SK-N-SH treated with all-trans-retinoic acid at 6 μM for 48 hours (cell line): Measurements from ENCODE around the gene LMNA.
A peak's percentile ranks its signal among the peaks of the same experiment; 100 is the strongest.

ENCODE experiments used
- ATAC-seq: fragments of 200-7000 bp; cut with Tn5 transposase; 3 replicates; pipeline ENCODE4 v1.9.1; 2020; ENCODE audit warnings: mild to moderate bottlenecking, moderate library complexity
- ARNTL ChIP-seq: fragments of 450-650 bp; formaldehyde crosslinking; IDR thresholded peaks from 2 replicates; pipeline ENCODE4 v1.5.0; 2020; ENCODE audit warnings: low read depth, mild to moderate bottlenecking, moderate library complexity, borderline replicate concordance
- BACH2 ChIP-seq: fragments of 250-450 bp; sonication (Bioruptor Pico); IDR thresholded peaks from 2 replicates; pipeline ENCODE4 v1.9.0; 2021; ENCODE audit warnings: mild to moderate bottlenecking, borderline replicate concordance
- CSDC2 ChIP-seq: fragments of 250-450 bp; sonication (Bioruptor Pico); IDR thresholded peaks from 2 replicates; pipeline ENCODE4 v1.5.0; 2020; ENCODE audit warnings: mild to moderate bottlenecking, moderate library complexity
- ESRRG ChIP-seq: fragments of 250-450 bp; sonication (Bioruptor Pico); IDR thresholded peaks from 2 replicates; pipeline ENCODE4 v1.6.1; 2021; ENCODE audit warnings: mild to moderate bottlenecking
- GLIS3 ChIP-seq: fragments of 250-450 bp; sonication (Bioruptor Pico); IDR thresholded peaks from 2 replicates; pipeline ENCODE4 v1.5.0; 2020; ENCODE audit warnings: mild to moderate bottlenecking, moderate library complexity
- ISL1 ChIP-seq: fragments of 250-450 bp; sonication (Bioruptor Pico); IDR thresholded peaks from 2 replicates; pipeline ENCODE4 v2.1.2; 2022; ENCODE audit warnings: mild to moderate bottlenecking, moderate library complexity
- OSR1 ChIP-seq: fragments of 250-450 bp; sonication (Bioruptor Pico); IDR thresholded peaks from 2 replicates; pipeline ENCODE4 v1.8.0; 2022; ENCODE audit warnings: moderate library complexity, mild to moderate bottlenecking, inconsistent platforms
- PPARA ChIP-seq: fragments of 250-450 bp; sonication (Bioruptor Pico); IDR thresholded peaks from 2 replicates; pipeline ENCODE4 v1.5.0; 2020; ENCODE audit warnings: mild to moderate bottlenecking, borderline replicate concordance
- RARB ChIP-seq: fragments of 250-450 bp; sonication (Bioruptor Pico); IDR thresholded peaks from 2 replicates; pipeline ENCODE4 v1.8.0; 2021; ENCODE audit warnings: mild to moderate bottlenecking, moderate library complexity
- SNAI2 ChIP-seq: fragments of 250-450 bp; sonication (Bioruptor Pico); IDR thresholded peaks from 2 replicates; pipeline ENCODE4 v1.5.0; 2020; ENCODE audit warnings: mild to moderate bottlenecking, moderate library complexity
- TCF4 ChIP-seq: fragments of 250-450 bp; sonication (Bioruptor Pico); IDR thresholded peaks from 2 replicates; pipeline ENCODE4 v1.8.0; 2021; ENCODE audit warnings: mild to moderate bottlenecking, moderate library complexity, borderline replicate concordance
- TOX ChIP-seq: fragments of 250-450 bp; sonication (Bioruptor Pico); IDR thresholded peaks from 2 replicates; pipeline ENCODE4 v1.8.0; 2021; ENCODE audit warnings: mild to moderate bottlenecking, moderate library complexity, borderline replicate concordance
- ZC3H10 ChIP-seq: fragments of 250-450 bp; sonication (Bioruptor Pico); IDR thresholded peaks from 2 replicates; pipeline ENCODE4 v1.5.1; 2021; ENCODE audit warnings: mild to moderate bottlenecking, moderate library complexity
- ZFP3 ChIP-seq: fragments of 250-450 bp; sonication (Bioruptor Pico); IDR thresholded peaks from 2 replicates; pipeline ENCODE4 v1.5.0; 2020; ENCODE audit warnings: mild to moderate bottlenecking, moderate library complexity
- ZFP30 ChIP-seq: fragments of 450-650 bp; formaldehyde crosslinking; IDR thresholded peaks from 2 replicates; pipeline ENCODE4 v1.5.0; 2022; ENCODE audit warnings: mild to moderate bottlenecking, moderate library complexity
- ZNF565 ChIP-seq: fragments of 450-650 bp; formaldehyde crosslinking; conservative IDR thresholded peaks from 2 replicates; pipeline ENCODE4 v1.5.0; 2020; ENCODE audit warnings: low read depth, mild to moderate bottlenecking, moderate library complexity
- ZNF70 ChIP-seq: fragments of 450-650 bp; formaldehyde crosslinking; IDR thresholded peaks from 2 replicates; pipeline ENCODE4 v1.5.0; 2020; ENCODE audit warnings: mild to moderate bottlenecking, moderate library complexity
- ZNF8 ChIP-seq: fragments of 450-650 bp; formaldehyde crosslinking; IDR thresholded peaks from 2 replicates; pipeline ENCODE4 v1.5.0; 2020; ENCODE audit warnings: mild to moderate bottlenecking, moderate library complexity
- TF ChIP-seq, protein P1 (sequence below): fragments of 250-450 bp; sonication (Bioruptor Pico); IDR thresholded peaks from 2 replicates; pipeline ENCODE4 v1.5.1; 2021; ENCODE audit warnings: mild to moderate bottlenecking, moderate library complexity
- TF ChIP-seq, protein P2 (sequence below): fragments of 250-450 bp; sonication (Bioruptor Pico); IDR thresholded peaks from 2 replicates; pipeline ENCODE4 v1.8.0; 2020; ENCODE audit warnings: mild to moderate bottlenecking, moderate library complexity, borderline replicate concordance
- TF ChIP-seq, protein P3 (sequence below): fragments of 250-450 bp; sonication (Bioruptor Pico); IDR thresholded peaks from 2 replicates; pipeline ENCODE4 v1.8.0; 2021; ENCODE audit warnings: low read depth, mild to moderate bottlenecking, moderate library complexity, borderline replicate concordance
- TF ChIP-seq, protein P4 (sequence below): fragments of 250-450 bp; sonication (Bioruptor Pico); IDR thresholded peaks from 2 replicates; pipeline ENCODE4 v1.5.1; 2020; ENCODE audit warnings: low read depth, mild to moderate bottlenecking, moderate library complexity

Gene LMNA

DNA sequence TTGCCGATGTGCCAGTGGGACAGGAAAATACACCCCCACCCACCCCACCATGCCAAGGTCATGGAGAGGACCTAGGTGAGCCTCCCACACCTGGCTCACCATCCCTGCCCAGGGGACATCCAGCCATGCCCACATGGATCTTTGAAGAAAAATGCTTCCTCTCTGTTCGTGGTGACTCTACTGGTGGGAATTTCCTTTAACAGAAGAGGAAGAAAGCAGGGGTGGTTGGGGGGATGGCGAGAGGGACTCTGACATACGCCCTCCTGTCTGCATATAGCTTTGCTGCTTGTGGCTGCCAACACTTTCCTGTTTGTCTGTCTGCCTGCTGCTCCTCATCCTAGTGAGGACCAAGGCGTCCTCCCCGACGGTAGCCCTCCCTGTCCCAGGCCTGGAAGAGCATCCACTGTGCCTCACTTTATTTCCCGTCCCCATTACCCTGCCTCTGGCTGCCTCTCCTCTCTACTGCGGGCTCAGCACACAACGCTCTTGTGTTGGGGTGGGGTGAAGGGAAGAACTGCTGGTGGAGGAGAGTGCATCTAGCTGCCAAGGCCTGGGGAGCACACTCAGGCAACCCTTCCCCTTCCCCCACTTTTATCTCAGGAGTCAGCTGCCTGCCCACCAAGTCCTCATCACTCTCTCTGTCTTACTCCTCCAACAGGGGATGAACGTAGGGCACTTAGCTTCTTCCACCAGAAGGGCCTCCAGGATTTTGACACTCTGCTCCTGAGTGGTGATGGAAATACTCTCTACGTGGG is 41.4 kb downstream of the LMNA start:
- TF ChIP-seq SNAI2 (CRISPR knock-in tag) = no peak
- no peak for TF ChIP-seq ZFP3 (CRISPR knock-in tag)
- no peak for TF ChIP-seq ZNF70 (CRISPR knock-in tag)
- no peak for TF ChIP-seq ZFP30
- TF ChIP-seq TOX (CRISPR knock-in tag) = no peak
- no peak for TF ChIP-seq ZC3H10 (CRISPR knock-in tag)
- TF ChIP-seq, protein P1, sequence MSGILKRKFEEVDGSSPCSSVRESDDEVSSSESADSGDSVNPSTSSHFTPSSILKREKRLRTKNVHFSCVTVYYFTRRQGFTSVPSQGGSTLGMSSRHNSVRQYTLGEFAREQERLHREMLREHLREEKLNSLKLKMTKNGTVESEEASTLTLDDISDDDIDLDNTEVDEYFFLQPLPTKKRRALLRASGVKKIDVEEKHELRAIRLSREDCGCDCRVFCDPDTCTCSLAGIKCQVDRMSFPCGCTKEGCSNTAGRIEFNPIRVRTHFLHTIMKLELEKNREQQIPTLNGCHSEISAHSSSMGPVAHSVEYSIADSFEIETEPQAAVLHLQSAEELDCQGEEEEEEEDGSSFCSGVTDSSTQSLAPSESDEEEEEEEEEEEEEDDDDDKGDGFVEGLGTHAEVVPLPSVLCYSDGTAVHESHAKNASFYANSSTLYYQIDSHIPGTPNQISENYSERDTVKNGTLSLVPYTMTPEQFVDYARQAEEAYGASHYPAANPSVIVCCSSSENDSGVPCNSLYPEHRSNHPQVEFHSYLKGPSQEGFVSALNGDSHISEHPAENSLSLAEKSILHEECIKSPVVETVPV = no peak
- TF ChIP-seq ARNTL (CRISPR knock-in tag) = no peak
- no peak for TF ChIP-seq CSDC2 (CRISPR knock-in tag)
- TF ChIP-seq ESRRG (CRISPR knock-in tag) = no peak
- TF ChIP-seq GLIS3 (CRISPR knock-in tag) = no peak
- no peak for TF ChIP-seq PPARA
- TF ChIP-seq BACH2 (CRISPR knock-in tag) = no peak
- no peak for TF ChIP-seq ZNF565 (CRISPR knock-in tag)
- ATAC-seq = no peak

DNA sequence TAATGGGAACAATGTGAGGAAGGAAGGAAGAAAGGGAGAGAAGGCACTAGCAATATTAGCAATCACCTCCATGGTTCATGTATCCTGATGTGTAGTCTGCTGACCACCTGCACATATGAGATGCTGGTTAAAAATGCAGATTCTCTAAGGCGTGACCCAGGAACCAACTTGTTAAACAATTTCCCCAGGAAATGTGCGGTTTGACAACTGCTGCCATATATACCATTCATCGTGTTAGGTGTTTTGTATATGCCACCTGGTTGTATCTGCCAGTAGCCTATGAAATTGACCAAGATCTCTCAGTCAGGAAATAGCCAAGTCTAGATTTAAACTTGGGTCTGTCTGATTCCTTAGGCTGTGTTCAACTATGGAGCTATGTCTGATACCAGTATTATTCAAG is 43.0 kb downstream of the LMNA start:
- no peak for ATAC-seq
- TF ChIP-seq ZNF70 (CRISPR knock-in tag) = no peak
- TF ChIP-seq, protein P2, sequence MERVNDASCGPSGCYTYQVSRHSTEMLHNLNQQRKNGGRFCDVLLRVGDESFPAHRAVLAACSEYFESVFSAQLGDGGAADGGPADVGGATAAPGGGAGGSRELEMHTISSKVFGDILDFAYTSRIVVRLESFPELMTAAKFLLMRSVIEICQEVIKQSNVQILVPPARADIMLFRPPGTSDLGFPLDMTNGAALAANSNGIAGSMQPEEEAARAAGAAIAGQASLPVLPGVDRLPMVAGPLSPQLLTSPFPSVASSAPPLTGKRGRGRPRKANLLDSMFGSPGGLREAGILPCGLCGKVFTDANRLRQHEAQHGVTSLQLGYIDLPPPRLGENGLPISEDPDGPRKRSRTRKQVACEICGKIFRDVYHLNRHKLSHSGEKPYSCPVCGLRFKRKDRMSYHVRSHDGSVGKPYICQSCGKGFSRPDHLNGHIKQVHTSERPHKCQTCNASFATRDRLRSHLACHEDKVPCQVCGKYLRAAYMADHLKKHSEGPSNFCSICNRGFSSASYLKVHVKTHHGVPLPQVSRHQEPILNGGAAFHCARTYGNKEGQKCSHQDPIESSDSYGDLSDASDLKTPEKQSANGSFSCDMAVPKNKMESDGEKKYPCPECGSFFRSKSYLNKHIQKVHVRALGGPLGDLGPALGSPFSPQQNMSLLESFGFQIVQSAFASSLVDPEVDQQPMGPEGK = no peak
- no peak for TF ChIP-seq SNAI2 (CRISPR knock-in tag)
- TF ChIP-seq OSR1 (CRISPR knock-in tag) = no peak
- TF ChIP-seq, protein P3, sequence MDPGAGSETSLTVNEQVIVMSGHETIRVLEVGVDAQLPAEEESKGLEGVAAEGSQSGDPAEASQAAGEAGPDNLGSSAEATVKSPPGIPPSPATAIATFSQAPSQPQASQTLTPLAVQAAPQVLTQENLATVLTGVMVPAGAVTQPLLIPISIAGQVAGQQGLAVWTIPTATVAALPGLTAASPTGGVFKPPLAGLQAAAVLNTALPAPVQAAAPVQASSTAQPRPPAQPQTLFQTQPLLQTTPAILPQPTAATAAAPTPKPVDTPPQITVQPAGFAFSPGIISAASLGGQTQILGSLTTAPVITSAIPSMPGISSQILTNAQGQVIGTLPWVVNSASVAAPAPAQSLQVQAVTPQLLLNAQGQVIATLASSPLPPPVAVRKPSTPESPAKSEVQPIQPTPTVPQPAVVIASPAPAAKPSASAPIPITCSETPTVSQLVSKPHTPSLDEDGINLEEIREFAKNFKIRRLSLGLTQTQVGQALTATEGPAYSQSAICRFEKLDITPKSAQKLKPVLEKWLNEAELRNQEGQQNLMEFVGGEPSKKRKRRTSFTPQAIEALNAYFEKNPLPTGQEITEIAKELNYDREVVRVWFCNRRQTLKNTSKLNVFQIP (CRISPR knock-in tag) = no peak
- TF ChIP-seq ZNF8 (CRISPR knock-in tag) = no peak
- no peak for TF ChIP-seq ZFP30
- no peak for TF ChIP-seq TCF4 (CRISPR knock-in tag)
- no peak for TF ChIP-seq RARB (CRISPR knock-in tag)
- no peak for TF ChIP-seq BACH2 (CRISPR knock-in tag)

DNA sequence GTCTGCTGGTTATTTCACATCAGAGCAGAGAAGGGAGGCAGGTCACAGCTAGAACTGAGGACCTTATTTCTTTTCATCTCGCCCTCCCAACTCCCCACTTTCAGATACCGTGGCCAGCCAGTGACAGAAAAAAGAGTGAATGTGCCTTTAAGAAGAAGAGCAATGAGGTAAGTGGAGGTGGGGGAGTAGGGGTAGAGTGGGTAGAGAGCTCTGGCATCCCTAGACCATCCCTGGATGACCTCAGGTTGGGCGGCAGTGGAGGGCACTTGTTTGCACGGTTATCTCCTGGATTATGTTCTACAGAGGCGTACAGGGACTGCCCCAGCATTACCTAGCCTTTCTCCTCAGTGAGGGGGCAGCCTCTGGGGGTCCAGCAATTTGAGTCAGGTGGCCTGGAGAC is 43.5 kb downstream of the LMNA start:
- ATAC-seq = no peak
- TF ChIP-seq GLIS3 (CRISPR knock-in tag) (no peak), ZFP30 (no peak), ISL1 (CRISPR knock-in tag) (no peak), OSR1 (CRISPR knock-in tag) (no peak), ZNF8 (CRISPR knock-in tag) (no peak), ZNF565 (CRISPR knock-in tag) (no peak), ARNTL (CRISPR knock-in tag) (no peak), BACH2 (CRISPR knock-in tag) (no peak)
- TF ChIP-seq, all 23 proteins: peak for 0

DNA sequence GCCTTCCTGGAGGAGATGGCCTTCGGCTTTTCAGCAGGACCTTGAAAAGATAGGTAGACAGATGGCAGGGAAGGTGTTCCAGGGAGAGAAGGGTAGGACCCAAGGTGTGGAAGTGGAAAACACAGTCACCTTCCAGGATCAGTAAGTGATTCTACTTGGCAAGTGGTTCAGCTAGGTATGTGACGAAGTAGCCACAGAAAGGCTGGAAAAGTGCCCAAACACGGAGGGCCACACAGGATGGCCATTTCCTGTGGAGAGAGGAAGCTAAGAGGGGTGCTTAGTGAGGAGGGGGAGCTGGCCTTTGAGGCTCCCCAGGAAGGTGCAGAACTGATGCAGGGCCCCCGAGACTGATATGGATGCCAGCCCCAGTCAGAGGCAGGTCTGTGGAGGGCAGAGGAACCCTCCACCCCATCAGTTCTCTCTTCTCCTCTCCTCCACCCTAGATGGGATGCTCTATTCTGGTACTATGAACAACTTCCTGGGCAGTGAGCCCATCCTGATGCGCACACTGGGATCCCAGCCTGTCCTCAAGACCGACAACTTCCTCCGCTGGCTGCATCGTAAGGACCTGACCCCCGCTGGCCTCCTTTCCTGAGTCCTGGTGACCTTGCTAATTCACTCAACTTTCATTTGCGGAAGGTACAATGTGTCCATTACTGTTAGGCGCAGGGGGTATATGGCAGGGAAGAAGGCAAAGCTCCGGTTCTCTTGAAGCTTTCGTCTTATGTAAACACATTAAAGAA is 45.7 kb downstream of the LMNA start:
- ATAC-seq = peak; percentile 6
- TF ChIP-seq, protein P2 = no peak
- no peak for TF ChIP-seq ZNF565 (CRISPR knock-in tag)
- no peak for TF ChIP-seq PPARA
- TF ChIP-seq TCF4 (CRISPR knock-in tag) = no peak
- TF ChIP-seq, protein P3 (CRISPR knock-in tag) = no peak
- no peak for TF ChIP-seq BACH2 (CRISPR knock-in tag)
- no peak for TF ChIP-seq ARNTL (CRISPR knock-in tag)
- TF ChIP-seq, protein P4, sequence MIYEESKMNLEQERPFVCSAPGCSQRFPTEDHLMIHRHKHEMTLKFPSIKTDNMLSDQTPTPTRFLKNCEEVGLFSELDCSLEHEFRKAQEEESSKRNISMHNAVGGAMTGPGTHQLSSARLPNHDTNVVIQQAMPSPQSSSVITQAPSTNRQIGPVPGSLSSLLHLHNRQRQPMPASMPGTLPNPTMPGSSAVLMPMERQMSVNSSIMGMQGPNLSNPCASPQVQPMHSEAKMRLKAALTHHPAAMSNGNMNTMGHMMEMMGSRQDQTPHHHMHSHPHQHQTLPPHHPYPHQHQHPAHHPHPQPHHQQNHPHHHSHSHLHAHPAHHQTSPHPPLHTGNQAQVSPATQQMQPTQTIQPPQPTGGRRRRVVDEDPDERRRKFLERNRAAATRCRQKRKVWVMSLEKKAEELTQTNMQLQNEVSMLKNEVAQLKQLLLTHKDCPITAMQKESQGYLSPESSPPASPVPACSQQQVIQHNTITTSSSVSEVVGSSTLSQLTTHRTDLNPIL (CRISPR knock-in tag) = no peak
- no peak for TF ChIP-seq ZFP3 (CRISPR knock-in tag)
- no peak for TF ChIP-seq ZFP30
- TF ChIP-seq, all 23 proteins: peak for 0
